Cardiac muscle cell (in vitro differentiated cells and primary cell): ENCODE measurements around the gene SLC35B2. TPM values are rescaled to one million over a fixed set of nuclear protein-coding genes. Genes with fewer than 3 reads are reported as not detected.
A peak's percentile ranks its signal among the peaks of the same experiment; 100 is the strongest.

Source experiments
- DNase-seq, 2 donors: peaks; one replicate each; pipeline versions ENCODE4 v3.0.0 to v3.0.0-alpha.2; 2010 to 2017; ENCODE audit warnings: low read depth in 1 of 2, low spot score in 1 of 2
- H3K27ac ChIP-seq: fragments of 200-600 bp; sonication (generic); 2 replicates; pipeline ENCODE4 v1.5.1; 2016
- H3K27me3 ChIP-seq: fragments of 200-600 bp; sonication (generic); 2 replicates; pipeline ENCODE4 v1.6.0; 2016; ENCODE audit warnings: control low read depth
- H3K36me3 ChIP-seq: fragments of 200-600 bp; sonication (generic); 2 replicates; pipeline ENCODE4 v1.5.1; 2016; ENCODE audit warnings: control low read depth
- H3K4me1 ChIP-seq: fragments of 200-600 bp; sonication (generic); 2 replicates; pipeline ENCODE4 v1.8.1; 2017; ENCODE audit warnings: low read depth, mild to moderate bottlenecking, mixed run types
- H3K4me3 ChIP-seq: fragments of 200-600 bp; sonication (generic); 2 replicates; pipeline ENCODE4 v1.5.1; 2016; ENCODE audit warnings: mild to moderate bottlenecking
- H3K9me3 ChIP-seq: fragments of 200-600 bp; sonication (generic); 2 replicates; pipeline ENCODE4 v1.5.1; 2017; ENCODE audit warnings: low read depth, mild to moderate bottlenecking, control low read depth
- polyA plus RNA-seq: library from polyadenylated mRNA; unstranded; fragments of >200 nt; fragmentation: Nextera tagmentation; extraction: Ambion mirVana; gene quantifications from 2 replicates; pipeline ENCODE4 v1.2.1, GENCODE V29; 2016
- total RNA-seq: library from RNA; depleted of rRNA; stranded (reverse); fragments of >200 nt; gene quantifications from 2 replicates; pipeline ENCODE4 v1.2.3, GENCODE V29; 2016
- TF ChIP-seq, protein P1 (sequence below): IDR thresholded peaks from 2 replicates; pipeline ENCODE4 v1.5.1; 2012; ENCODE audit warnings: low read depth, mild to moderate bottlenecking, low read length

The SLC35B2 gene
- total and polyA plus RNA-seq, 2 experiments from 2014 or later = 34.3 to 63.3 TPM

DNA sequence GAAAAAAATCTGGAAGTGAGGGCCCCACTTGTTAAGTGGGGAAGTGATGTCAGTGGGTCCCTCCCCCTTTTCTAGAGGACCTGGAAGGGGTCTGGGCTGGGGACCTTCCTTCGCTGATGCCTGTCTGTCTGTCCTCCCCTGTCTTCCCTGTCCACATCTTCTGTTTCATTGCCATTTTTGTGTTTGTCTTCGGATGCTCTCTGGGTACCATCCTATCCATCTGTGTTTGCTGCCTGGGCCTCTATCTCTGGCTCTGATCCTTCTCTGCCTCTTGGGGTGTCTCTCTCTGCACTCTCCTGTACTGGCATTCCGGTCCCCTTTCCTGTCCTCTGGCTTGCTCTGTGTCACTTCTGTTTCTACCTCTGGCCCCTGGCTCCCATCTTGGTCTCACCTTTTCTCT lies 15.2 kb upstream of the SLC35B2 start:
- TF ChIP-seq, protein P1, sequence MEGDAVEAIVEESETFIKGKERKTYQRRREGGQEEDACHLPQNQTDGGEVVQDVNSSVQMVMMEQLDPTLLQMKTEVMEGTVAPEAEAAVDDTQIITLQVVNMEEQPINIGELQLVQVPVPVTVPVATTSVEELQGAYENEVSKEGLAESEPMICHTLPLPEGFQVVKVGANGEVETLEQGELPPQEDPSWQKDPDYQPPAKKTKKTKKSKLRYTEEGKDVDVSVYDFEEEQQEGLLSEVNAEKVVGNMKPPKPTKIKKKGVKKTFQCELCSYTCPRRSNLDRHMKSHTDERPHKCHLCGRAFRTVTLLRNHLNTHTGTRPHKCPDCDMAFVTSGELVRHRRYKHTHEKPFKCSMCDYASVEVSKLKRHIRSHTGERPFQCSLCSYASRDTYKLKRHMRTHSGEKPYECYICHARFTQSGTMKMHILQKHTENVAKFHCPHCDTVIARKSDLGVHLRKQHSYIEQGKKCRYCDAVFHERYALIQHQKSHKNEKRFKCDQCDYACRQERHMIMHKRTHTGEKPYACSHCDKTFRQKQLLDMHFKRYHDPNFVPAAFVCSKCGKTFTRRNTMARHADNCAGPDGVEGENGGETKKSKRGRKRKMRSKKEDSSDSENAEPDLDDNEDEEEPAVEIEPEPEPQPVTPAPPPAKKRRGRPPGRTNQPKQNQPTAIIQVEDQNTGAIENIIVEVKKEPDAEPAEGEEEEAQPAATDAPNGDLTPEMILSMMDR = no peak
- no peak overlapping the region for H3K4me3 ChIP-seq
- peaks cover 3% of the 10 kb centered on the region for H3K4me1 ChIP-seq
- H3K27ac ChIP-seq = no peak overlapping the region
- peaks cover 51% of the 10 kb centered on the region for H3K27me3 ChIP-seq
- DNase-seq = no peak
- no peaks in the 10 kb centered on the region for H3K36me3 ChIP-seq
- H3K9me3 ChIP-seq = no peaks in the 10 kb centered on the region

DNA sequence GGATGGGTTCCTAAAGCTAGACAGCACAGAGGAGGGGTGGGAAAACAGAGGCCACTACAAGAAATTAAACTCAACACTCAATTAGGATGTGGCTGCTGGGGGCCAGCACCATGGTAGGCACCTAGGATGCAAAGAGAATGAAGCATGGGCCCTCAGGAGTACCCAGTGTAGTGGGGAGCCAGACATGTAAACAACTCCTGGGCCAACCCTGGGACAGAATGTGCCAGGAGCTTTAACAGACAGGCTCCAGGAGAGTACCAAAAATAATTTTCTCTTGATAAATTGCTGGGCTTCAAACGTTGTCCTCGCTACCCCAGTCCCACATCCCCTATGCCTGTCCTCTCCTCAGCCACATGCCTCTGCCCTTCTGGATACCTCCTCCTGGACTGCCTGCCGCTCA lies 14.6 kb upstream of the SLC35B2 start:
- Histone ChIP-seq H3K4me3 (no peak overlapping the region), H3K27me3 (peaks cover 45% of the 10 kb centered on the region), H3K36me3 (no peaks in the 10 kb centered on the region), H3K27ac (no peak overlapping the region), H3K4me1 (peaks cover 3% of the 10 kb centered on the region), H3K9me3 (no peaks in the 10 kb centered on the region)
- TF ChIP-seq, protein P1 = no peak
- no peak for DNase-seq

DNA sequence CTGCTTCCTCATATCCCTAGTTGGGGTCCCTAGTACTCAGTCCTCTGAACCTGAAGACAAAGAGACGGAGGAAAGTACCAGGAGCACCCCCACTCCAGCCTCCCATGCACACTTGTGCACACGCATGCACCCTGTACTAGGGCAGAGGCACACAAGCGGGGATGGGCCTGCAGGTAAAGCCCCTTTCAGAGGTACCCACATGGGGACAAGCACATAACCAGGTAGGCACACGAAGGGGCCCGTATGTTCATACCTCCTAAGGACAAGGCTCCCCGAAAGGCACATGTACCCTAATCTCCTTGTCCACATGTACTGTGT lies 14.0 kb upstream of the SLC35B2 start:
- no peak for DNase-seq
- Histone ChIP-seq H3K27me3 (peaks cover 39% of the 10 kb centered on the region), H3K4me1 (peaks cover 3% of the 10 kb centered on the region), H3K27ac (no peak overlapping the region), H3K36me3 (no peaks in the 10 kb centered on the region), H3K4me3 (no peak overlapping the region), H3K9me3 (no peaks in the 10 kb centered on the region)
- TF ChIP-seq, protein P1 = no peak

DNA sequence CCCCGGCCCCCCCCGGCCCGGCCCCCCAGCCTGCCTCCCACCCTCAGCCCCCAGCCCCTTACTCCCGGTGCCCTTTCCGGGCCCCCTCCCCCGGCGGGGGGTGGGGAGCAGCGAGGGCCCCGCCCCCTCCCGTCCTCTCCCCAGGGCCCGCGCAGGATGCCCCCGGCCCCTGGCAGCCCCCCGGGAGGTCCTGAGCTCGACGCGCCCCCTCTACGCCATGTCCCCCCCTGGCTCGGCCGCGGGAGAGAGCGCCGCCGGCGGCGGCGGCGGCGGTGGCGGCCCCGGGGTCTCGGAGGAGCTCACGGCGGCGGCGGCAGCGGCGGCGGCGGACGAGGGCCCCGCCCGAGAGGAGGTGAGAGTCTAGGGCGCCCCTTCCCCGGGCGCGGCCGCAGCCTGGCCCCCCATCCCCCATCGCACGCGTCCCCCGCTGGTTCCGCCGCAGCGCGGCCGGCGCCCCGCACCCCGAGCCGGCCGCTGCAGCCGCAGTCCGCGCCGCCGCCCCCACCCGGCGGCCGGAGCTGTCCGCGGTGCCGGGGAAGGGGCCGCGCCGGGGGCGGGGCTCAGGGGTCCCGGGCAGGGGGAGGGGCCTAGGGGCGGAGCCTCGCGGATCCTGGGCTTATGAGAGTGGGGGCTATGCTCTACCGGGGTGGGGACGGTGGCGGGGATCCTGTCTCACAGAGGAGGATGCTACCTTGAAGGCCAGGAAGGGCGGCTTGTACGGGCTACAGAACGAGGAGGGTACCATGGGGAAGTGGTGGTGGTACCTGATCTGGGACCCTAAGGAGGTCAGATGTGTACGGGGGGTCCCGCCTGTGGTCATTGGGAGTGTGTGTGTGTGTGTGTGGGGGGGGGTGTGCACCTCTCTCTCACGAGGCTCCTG lies 13.4 kb upstream of the SLC35B2 start:
- Histone ChIP-seq H3K27me3 (peaks cover 33% of the 10 kb centered on the region), H3K27ac (no peak overlapping the region), H3K9me3 (no peaks in the 10 kb centered on the region), H3K4me3 (peak overlapping the region; percentile 52), H3K36me3 (no peaks in the 10 kb centered on the region), H3K4me1 (peaks cover 3% of the 10 kb centered on the region)
- TF ChIP-seq, protein P1 = no peak
- DNase-seq = peak in 1 of 2 donors; percentile 80

DNA sequence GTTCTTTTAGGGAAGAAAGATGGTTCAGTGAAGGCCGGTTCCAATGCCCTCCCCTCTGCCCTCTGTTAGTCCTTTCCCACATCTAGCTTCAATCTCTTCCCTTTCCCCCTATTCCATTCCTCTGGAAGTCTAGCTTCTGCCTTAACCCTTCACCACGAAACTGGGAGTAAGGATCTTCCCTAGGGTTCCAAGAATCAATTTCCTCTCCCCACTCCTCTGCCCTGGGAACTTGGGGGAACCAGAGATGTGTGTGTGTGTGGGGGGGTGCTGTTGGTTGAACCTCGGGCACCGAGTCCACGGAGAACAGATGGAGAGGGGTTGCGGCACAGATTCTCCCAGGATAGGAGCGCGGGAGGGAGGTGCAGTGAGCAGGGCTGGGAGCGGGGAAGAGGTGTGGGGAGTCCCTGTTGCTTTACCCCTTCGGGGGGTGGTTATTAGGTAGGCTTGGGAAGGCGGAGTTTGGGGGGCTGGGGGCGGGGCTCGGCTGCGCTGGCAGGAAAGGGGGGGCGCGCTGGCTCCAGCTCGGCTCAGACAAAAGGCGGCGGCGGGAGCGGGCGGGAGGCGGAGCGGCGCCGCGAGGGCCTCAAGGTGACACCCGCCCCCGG lies 12.7 kb upstream of the SLC35B2 start, which contains the start of gene TMEM151B:
TSS of gene TMEM151B (plus strand) at position 530 of the 605 bp plus-strand sequence. CDS start 293 bp downstream, outside the sequence.
- peaks cover 26% of the 10 kb centered on the region for H3K27me3 ChIP-seq
- DNase-seq = no peak
- no peaks in the 10 kb centered on the region for H3K9me3 ChIP-seq
- TF ChIP-seq, protein P1 = no peak
- H3K4me1 ChIP-seq = peaks cover 3% of the 10 kb centered on the region
- no peaks in the 10 kb centered on the region for H3K36me3 ChIP-seq
- H3K27ac ChIP-seq = no peak within 1 kb of the TSS
- peak within 1 kb of the TSS; percentile 52 for H3K4me3 ChIP-seq
